Astrocyte of the cerebellum (primary cell): ENCODE data around the gene OGFOD1.

Experiments
- DNase-seq: peaks from one replicate; pipeline ENCODE4 v3.0.0-alpha.2; 2011; ENCODE audit warnings: low read depth
- H3K4me3 ChIP-seq: 2 replicates; pipeline ENCODE4 v1.5.1; 2011; ENCODE audit warnings: mild to moderate bottlenecking, low read depth, low read length, moderate library complexity
- in situ Hi-C: cut with HindIII; loops from 2 replicates; pipeline ENCODE4 v1.10.0; 2017; ENCODE audit warnings: low sequenced_read_pairs
- TF ChIP-seq, protein P1 (sequence below): IDR thresholded peaks from 2 replicates; pipeline ENCODE4 v1.5.1; 2012; ENCODE audit warnings: low read length, low read depth, moderate library complexity, mild to moderate bottlenecking; ENCODE audit errors: missing control alignments

Gene OGFOD1

DNA sequence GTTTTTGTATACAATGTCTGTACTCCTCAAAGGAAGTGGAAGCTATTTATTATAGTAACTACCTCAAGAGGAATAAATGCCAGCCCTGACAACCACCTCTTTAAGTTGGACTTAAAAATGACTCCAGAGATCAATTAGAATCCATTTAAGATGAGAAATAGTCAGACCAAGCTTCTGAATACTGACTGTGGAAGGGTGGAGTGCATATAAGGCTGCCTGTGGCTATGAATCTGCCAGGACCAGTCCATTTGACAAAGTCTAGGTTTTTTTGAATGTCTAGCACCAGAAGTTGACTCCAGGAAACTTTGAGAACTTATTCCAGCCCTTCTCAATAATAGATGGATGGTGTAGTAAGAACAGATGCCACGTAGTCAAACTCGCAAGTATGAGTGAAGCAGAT is 15.0 kb downstream of the OGFOD1 start:
- in situ Hi-C loops, result no loop called here
- H3K4me3 ChIP-seq, result no peak overlapping the region
- TF ChIP-seq, protein P1, sequence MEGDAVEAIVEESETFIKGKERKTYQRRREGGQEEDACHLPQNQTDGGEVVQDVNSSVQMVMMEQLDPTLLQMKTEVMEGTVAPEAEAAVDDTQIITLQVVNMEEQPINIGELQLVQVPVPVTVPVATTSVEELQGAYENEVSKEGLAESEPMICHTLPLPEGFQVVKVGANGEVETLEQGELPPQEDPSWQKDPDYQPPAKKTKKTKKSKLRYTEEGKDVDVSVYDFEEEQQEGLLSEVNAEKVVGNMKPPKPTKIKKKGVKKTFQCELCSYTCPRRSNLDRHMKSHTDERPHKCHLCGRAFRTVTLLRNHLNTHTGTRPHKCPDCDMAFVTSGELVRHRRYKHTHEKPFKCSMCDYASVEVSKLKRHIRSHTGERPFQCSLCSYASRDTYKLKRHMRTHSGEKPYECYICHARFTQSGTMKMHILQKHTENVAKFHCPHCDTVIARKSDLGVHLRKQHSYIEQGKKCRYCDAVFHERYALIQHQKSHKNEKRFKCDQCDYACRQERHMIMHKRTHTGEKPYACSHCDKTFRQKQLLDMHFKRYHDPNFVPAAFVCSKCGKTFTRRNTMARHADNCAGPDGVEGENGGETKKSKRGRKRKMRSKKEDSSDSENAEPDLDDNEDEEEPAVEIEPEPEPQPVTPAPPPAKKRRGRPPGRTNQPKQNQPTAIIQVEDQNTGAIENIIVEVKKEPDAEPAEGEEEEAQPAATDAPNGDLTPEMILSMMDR, result no peak
- DNase-seq, result no peak

- no peak for DNase-seq
- TF ChIP-seq, protein P1, result no peak
- H3K4me3 ChIP-seq, result no peak overlapping the region
- in situ Hi-C loops, result no loop called here
Observed at GRCh38 chr16:56468800-56469199, 17.4 kb downstream of the OGFOD1 start.

DNA sequence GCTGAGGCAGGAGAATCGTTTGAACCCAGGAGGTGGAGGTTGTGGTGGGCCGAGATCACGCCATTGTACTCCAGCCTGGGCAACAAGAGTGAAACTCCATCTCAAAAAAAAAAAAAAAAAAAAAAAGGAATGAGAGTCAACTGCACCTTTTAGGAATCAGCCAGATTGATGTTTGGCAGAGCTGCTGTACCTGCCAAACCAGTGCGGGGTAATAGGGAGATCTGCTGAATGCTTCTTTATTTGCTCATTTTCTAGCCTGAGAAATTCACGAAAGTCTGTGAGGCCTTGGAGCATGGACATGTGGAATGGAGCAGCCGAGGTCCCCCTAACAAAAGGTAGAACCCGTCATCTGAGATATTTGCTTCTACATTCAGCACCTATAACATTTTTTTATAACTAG is 18.4 kb downstream of the OGFOD1 start:
- TF ChIP-seq, protein P1, result no peak
- in situ Hi-C loops, result no loop called here
- no peak for DNase-seq
- H3K4me3 ChIP-seq, result no peak overlapping the region

DNA sequence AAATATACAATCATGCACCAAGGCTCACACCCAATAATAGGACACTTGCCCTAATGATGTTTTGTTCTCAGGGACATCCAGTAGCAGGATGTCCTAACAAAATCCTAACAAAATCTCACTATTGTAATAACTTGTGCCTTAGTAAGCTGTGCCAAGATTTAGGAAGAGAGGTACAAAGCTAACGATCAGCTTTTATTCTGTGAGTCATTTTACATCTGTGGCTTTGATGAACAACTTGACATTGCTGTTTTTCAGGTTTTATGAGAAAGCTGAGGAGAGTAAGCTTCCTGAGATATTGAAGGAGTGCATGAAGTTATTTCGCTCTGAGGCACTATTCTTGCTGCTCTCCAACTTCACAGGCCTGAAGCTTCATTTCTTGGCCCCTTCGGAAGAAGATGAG is 18.9 kb downstream of the OGFOD1 start:
- in situ Hi-C loops, result no loop called here
- no peak overlapping the region for H3K4me3 ChIP-seq
- no peak for DNase-seq
- TF ChIP-seq, protein P1, result no peak

DNA sequence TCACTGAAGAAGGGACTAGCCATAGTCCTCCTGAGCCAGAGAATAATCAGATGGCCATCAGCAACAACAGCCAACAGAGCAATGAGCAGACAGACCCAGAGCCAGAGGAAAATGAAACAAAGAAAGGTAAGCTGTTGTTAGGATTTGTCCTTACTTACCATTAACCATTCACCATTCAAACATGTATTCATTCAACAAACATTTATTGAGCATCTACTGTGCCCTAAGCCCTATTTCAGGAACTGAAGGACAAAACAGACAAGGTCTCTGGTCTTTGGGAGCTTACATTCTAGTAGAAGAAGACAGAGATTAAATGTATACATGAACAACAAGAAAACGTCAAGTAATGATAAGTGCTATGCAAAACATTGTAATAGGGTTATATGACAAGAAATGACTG is 19.3 kb downstream of the OGFOD1 start:
- H3K4me3 ChIP-seq, result no peak overlapping the region
- TF ChIP-seq, protein P1, result no peak
- DNase-seq, result no peak
- in situ Hi-C loops, result no loop called here

DNA sequence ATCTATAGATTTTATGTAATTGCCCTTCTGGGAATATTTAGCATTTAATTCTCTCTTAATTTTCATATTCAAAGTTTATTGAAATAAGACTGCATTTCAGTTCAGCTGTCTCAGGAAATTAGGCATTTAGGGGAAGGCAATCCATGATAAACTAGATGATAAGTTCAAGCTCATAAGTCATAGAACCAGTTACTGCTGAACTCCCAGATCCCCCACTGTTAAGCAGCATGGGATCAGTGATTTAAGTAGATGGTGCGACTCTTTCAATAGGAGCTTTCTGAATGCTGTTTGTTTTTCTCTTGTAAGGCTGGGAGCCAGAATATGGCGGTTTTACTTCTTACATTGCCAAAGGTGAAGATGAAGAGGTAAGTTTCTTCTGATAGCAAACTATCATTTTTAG is 23.8 kb downstream of the OGFOD1 start:
- TF ChIP-seq, protein P1, result no peak
- H3K4me3 ChIP-seq, result no peak overlapping the region
- no peak for DNase-seq
- in situ Hi-C loops, result no loop called here
